PC-9 (cell line): ENCODE data around the gene DNMT3A. TPM values are rescaled to one million over a fixed set of nuclear protein-coding genes. Genes with fewer than 3 reads are reported as not detected.

Experiments used
- BruUV-seq: library from RNA; stranded (reverse); fragments of 400-500 nt; replicated peaks from 2 replicates; lab custom pipeline; 2021; lab: Mats Ljungman, UMichigan
- CTCF ChIA-PET: fragments of 300-600 bp; sonication (Branson Sonifier 250); formaldehyde crosslinking; loops from one replicate; lab custom pipeline; 2022; ENCODE audit warnings: antibody characterized with exemption; lab: Charles Lee
- POLR2A ChIA-PET: fragments of 300-600 bp; sonication (Branson Sonifier 250); formaldehyde crosslinking; loops from one replicate; lab custom pipeline; 2022; ENCODE audit warnings: antibody characterized with exemption; ENCODE audit not compliant: unreplicated experiment; lab: Charles Lee
- DNase-seq, 2 experiments: peaks; one replicate each; pipeline versions ENCODE4 v3.0.0 to v3.0.0-alpha.2; 2015 to 2022; ENCODE audit warnings: mixed read lengths in 1 of 2
- H2AFZ ChIP-seq: fragments of 200-600 bp; sonication (generic); 2 replicates; pipeline ENCODE4 v1.8.1; 2017; ENCODE audit warnings: antibody characterized with exemption
- H3F3A ChIP-seq: fragments of 200-600 bp; sonication (generic); 2 replicates; pipeline ENCODE4 v1.8.1; 2017; ENCODE audit warnings: antibody characterized with exemption, mild to moderate bottlenecking, low read depth; ENCODE audit not compliant: insufficient read depth
- H3K27ac ChIP-seq: fragments of 200-600 bp; sonication (generic); 2 replicates; pipeline ENCODE4 v1.6.1; 2016; ENCODE audit warnings: mixed run types
- H3K27me3 ChIP-seq: fragments of 200-600 bp; sonication (generic); 2 replicates; pipeline ENCODE4 v1.6.1; 2016; ENCODE audit warnings: low read depth, mixed run types; ENCODE audit not compliant: insufficient read depth
- H3K36me3 ChIP-seq: fragments of 200-600 bp; sonication (generic); 2 replicates; pipeline ENCODE4 v1.6.1; 2016; ENCODE audit warnings: low read depth, mixed run types
- H3K4me1 ChIP-seq: fragments of 200-600 bp; sonication (generic); replicated peaks from 2 replicates; pipeline ENCODE4 v1.6.1; 2016; ENCODE audit warnings: mixed run types; ENCODE audit not compliant: insufficient read depth
- H3K4me2 ChIP-seq: fragments of 200-600 bp; sonication (generic); 2 replicates; pipeline ENCODE4 v1.6.1; 2017; ENCODE audit warnings: mixed run types
- H3K4me3 ChIP-seq: fragments of 200-600 bp; sonication (generic); 2 replicates; pipeline ENCODE4 v1.6.1; 2016; ENCODE audit warnings: mixed run types
- H3K79me2 ChIP-seq: fragments of 200-600 bp; sonication (generic); 2 replicates; pipeline ENCODE4 v1.6.1; 2017; ENCODE audit warnings: low read depth, mixed run types
- H3K9me2 ChIP-seq: fragments of 200-600 bp; sonication (generic); 2 replicates; pipeline ENCODE4 v1.8.1; 2017; ENCODE audit warnings: mild to moderate bottlenecking; ENCODE audit not compliant: insufficient read depth
- H3K9me3 ChIP-seq: fragments of 200-600 bp; sonication (generic); 2 replicates; pipeline ENCODE4 v1.8.1; 2016; ENCODE audit warnings: low read depth; ENCODE audit not compliant: insufficient read depth
- H4K20me1 ChIP-seq: fragments of 200-600 bp; sonication (generic); 2 replicates; pipeline ENCODE4 v1.8.1; 2017; ENCODE audit not compliant: insufficient read depth
- EZH2 ChIP-seq: fragments of 200-600 bp; sonication (generic); IDR thresholded peaks from 2 replicates; pipeline ENCODE4 v1.8.0; 2017; ENCODE audit warnings: antibody characterized with exemption, low read depth
- intact Hi-C: fragments of 100-400 bp; cut with micrococcal nuclease; formaldehyde crosslinking; loops from one replicate; pipeline ENCODE4 v1.10.0; 2022; ENCODE audit not compliant: unreplicated experiment
- total RNA-seq: library from RNA; stranded (reverse); gene quantifications from 2 replicates; pipeline ENCODE4 v1.2.3, GENCODE V29; 2021
- TF ChIP-seq, protein P1 (sequence below): fragments of 200-600 bp; sonication (generic); conservative IDR thresholded peaks from 2 replicates; pipeline ENCODE4 v1.6.1; 2017; ENCODE audit warnings: mixed run types, antibody characterized with exemption, mild to moderate bottlenecking, moderate library complexity

The DNMT3A gene
- total RNA-seq, 1 experiment from 2014 or later, result 38.9 TPM

DNA sequence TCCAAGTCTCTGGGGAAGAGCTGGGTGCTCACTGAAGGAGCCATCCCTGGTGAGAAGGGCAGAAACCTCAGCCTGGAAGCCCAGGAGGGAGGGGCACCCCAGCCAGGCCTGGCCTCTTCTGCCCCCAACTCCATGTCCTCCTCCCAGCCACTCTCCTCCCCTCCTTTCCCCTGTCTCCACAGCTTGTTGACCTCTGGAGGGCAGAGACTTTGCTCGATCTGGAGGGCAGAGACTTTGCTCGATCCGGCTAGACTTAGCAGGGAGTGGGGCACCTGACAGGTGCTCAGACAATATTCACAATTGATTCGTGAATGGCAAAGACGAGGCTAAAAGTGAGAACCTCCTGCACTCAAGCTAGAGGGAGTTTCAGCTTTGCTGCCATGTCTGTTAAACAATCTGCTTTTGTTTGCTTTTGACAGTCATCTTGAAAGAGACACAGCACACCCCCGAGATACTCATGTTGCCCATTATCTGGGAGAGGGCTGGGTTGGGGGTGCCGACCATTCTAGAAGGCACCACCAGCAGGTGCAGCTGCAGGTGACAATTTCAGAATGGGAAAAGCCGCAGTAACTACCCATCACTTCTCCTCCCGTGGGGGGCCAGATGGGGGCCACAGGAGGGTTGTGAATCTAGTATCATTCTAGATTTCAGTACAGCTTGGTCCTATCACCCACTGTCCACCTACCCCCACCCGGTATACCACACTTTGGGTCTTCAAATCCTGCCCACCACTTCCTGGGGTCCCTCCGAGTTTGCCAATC lies 54.8 kb downstream of the DNMT3A start:
- Histone ChIP-seq H2AFZ (no peak overlapping the region), H3K4me2 (no peak overlapping the region), H3K4me3 (no peak overlapping the region), H3F3A (no peaks in the 10 kb centered on the region), H3K27me3 (no peaks in the 10 kb centered on the region), H3K9me2 (no peaks in the 10 kb centered on the region), H3K79me2 (no peaks in the 10 kb centered on the region), H4K20me1 (no peaks in the 10 kb centered on the region), H3K4me1 (no peaks in the 10 kb centered on the region), H3K36me3 (no peaks in the 10 kb centered on the region), H3K27ac (no peak overlapping the region), H3K9me3 (no peaks in the 10 kb centered on the region)
- CTCF ChIA-PET, result no interaction called here
- intact Hi-C loops, result no loop called here
- peak in 1 of 2 experiments; percentile 25 for DNase-seq
- no peak for TF ChIP-seq EZH2
- TF ChIP-seq, protein P1, sequence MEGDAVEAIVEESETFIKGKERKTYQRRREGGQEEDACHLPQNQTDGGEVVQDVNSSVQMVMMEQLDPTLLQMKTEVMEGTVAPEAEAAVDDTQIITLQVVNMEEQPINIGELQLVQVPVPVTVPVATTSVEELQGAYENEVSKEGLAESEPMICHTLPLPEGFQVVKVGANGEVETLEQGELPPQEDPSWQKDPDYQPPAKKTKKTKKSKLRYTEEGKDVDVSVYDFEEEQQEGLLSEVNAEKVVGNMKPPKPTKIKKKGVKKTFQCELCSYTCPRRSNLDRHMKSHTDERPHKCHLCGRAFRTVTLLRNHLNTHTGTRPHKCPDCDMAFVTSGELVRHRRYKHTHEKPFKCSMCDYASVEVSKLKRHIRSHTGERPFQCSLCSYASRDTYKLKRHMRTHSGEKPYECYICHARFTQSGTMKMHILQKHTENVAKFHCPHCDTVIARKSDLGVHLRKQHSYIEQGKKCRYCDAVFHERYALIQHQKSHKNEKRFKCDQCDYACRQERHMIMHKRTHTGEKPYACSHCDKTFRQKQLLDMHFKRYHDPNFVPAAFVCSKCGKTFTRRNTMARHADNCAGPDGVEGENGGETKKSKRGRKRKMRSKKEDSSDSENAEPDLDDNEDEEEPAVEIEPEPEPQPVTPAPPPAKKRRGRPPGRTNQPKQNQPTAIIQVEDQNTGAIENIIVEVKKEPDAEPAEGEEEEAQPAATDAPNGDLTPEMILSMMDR, result no peak
- POLR2A ChIA-PET, result no interaction called here
- no TSS peak for BruUV-seq

- BruUV-seq, result no TSS peak
- H3F3A ChIP-seq, result no peaks in the 10 kb centered on the region
- no peak for TF ChIP-seq EZH2
- TF ChIP-seq, protein P1, result no peak
- no peaks in the 10 kb centered on the region for H3K9me2 ChIP-seq
- H3K4me1 ChIP-seq, result no peaks in the 10 kb centered on the region
- no peak overlapping the region for H2AFZ ChIP-seq
- H3K4me3 ChIP-seq, result no peak overlapping the region
- H3K9me3 ChIP-seq, result no peaks in the 10 kb centered on the region
- POLR2A ChIA-PET, result no interaction called here
- intact Hi-C loops, result no loop called here
- no peaks in the 10 kb centered on the region for H3K79me2 ChIP-seq
- no peak for DNase-seq
- no peaks in the 10 kb centered on the region for H3K27me3 ChIP-seq
- no peak overlapping the region for H3K27ac ChIP-seq
- CTCF ChIA-PET, result no interaction called here
- no peak overlapping the region for H3K4me2 ChIP-seq
- H4K20me1 ChIP-seq, result no peaks in the 10 kb centered on the region
- no peaks in the 10 kb centered on the region for H3K36me3 ChIP-seq
Observed at GRCh38 chr2:25286025-25286400, 55.7 kb downstream of the DNMT3A start.

DNA sequence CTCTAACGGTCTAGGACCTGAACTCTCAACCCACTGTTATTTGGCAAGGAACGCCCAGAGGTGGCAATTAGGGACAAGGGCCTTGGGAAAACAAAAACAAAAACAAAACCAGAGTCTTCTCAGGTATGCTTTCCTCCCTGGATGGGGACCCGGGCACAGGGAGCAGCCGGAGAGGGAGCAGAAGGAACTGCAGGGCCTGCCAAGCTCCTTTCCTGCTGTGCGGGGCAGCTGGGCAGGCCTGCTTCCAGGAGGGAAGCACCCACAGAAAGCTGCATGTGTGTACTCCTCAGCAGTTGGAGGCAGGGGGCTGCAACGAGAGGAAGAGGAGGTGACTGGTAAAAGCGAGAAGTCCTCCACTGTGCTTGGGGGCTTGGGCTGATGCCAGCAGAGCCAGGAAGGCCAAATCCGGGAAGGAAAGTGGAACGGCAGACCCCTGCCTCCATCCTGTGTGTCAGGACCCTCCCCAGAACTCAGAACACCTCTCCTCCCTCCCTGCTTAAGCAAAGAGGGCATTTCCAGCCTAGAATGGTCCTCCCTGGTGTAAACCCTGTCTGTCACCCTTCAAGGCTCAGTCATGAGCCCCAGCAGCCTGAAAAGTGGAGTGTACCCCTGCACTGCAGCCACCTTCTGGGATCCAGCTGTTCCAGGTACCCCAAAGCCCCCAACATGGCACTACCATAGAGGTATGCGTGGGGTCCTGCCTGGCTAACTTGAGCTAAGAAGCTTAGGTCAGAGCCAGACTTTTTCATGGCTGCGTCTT lies 56.3 kb downstream of the DNMT3A start:
- Histone ChIP-seq H3K27ac (no peak overlapping the region), H4K20me1 (no peaks in the 10 kb centered on the region), H3F3A (no peaks in the 10 kb centered on the region), H3K4me3 (no peak overlapping the region), H2AFZ (no peak overlapping the region), H3K9me2 (no peaks in the 10 kb centered on the region), H3K9me3 (no peaks in the 10 kb centered on the region), H3K27me3 (no peaks in the 10 kb centered on the region), H3K4me1 (no peaks in the 10 kb centered on the region), H3K36me3 (no peaks in the 10 kb centered on the region), H3K4me2 (no peak overlapping the region), H3K79me2 (no peaks in the 10 kb centered on the region)
- peak in 1 of 2 experiments; percentile 16 for DNase-seq
- no TSS peak for BruUV-seq
- ChIA-PET CTCF (no interaction called here), POLR2A (no interaction called here)
- intact Hi-C loops, result no loop called here
- TF ChIP-seq, protein P1, result no peak
- TF ChIP-seq EZH2, result no peak
